GM21360 (cell line): ENCODE data around the gene DCLRE1B.

Source experiments
- ATAC-seq: cut with Tn5 transposase; IDR thresholded peaks from one replicate; pipeline ENCODE4 v1.9.1; 2021; ENCODE audit warnings: mild to moderate bottlenecking, moderate library complexity; ENCODE audit not compliant: unreplicated experiment

DCLRE1B gene

GRCh38 chr1:113918243-113918642 lies 13.1 kb downstream of the DCLRE1B start:
- no peak for ATAC-seq

- no peak for ATAC-seq
Observed at GRCh38 chr1:113922957-113923356, 17.8 kb downstream of the DCLRE1B start.

- ATAC-seq, result no peak
Observed at GRCh38 chr1:113924473-113924872, 19.3 kb downstream of the DCLRE1B start.

GRCh38 chr1:113928187-113928930 lies 23.2 kb downstream of the DCLRE1B start:
- no peak for ATAC-seq

GRCh38 chr1:113928941-113929749 lies 24.0 kb downstream of the DCLRE1B start, which contains the start of gene HIPK1:
Gene HIPK1, plus strand, starts transcription at chr1:113929324.
- peak; percentile 64 for ATAC-seq

- ATAC-seq, result peak; percentile 35
Observed at GRCh38 chr1:113929750-113930498, 24.8 kb downstream of the DCLRE1B start.

GRCh38 chr1:113930499-113931161 lies 25.5 kb downstream of the DCLRE1B start:
- peak; percentile 38 for ATAC-seq

- ATAC-seq, result no peak
Observed at GRCh38 chr1:113931451-113931851, 26.3 kb downstream of the DCLRE1B start.

GRCh38 chr1:113934006-113934405 lies 28.9 kb downstream of the DCLRE1B start:
- no peak for ATAC-seq

GRCh38 chr1:113934511-113935055 lies 29.5 kb downstream of the DCLRE1B start:
- ATAC-seq, result no peak

GRCh38 chr1:113935176-113935575 lies 30.1 kb downstream of the DCLRE1B start:
- ATAC-seq, result no peak

GRCh38 chr1:113935970-113936369 lies 30.8 kb downstream of the DCLRE1B start:
- no peak for ATAC-seq

GRCh38 chr1:113937146-113937545 lies 32.0 kb downstream of the DCLRE1B start:
- no peak for ATAC-seq

- ATAC-seq, result no peak
Observed at GRCh38 chr1:113938192-113938591, 33.1 kb downstream of the DCLRE1B start.

- no peak for ATAC-seq
Observed at GRCh38 chr1:113940365-113941244, 35.5 kb downstream of the DCLRE1B start.

- no peak for ATAC-seq
Observed at GRCh38 chr1:113941245-113941559, 36.1 kb downstream of the DCLRE1B start.

GRCh38 chr1:113942527-113942926 lies 37.4 kb downstream of the DCLRE1B start:
- ATAC-seq, result no peak

- ATAC-seq, result no peak
Observed at GRCh38 chr1:113943028-113943811, 38.1 kb downstream of the DCLRE1B start.

- no peak for ATAC-seq
Observed at GRCh38 chr1:113945329-113945728, 40.2 kb downstream of the DCLRE1B start.
